Measurements from ENCODE around the gene PRKCZ. TPM values are rescaled to one million over a fixed set of nuclear protein-coding genes. Genes with fewer than 3 reads are reported as not detected.

PRKCZ gene
- total RNA-seq, 1 donor from 2014 or later, result 20.8 TPM

DNA sequence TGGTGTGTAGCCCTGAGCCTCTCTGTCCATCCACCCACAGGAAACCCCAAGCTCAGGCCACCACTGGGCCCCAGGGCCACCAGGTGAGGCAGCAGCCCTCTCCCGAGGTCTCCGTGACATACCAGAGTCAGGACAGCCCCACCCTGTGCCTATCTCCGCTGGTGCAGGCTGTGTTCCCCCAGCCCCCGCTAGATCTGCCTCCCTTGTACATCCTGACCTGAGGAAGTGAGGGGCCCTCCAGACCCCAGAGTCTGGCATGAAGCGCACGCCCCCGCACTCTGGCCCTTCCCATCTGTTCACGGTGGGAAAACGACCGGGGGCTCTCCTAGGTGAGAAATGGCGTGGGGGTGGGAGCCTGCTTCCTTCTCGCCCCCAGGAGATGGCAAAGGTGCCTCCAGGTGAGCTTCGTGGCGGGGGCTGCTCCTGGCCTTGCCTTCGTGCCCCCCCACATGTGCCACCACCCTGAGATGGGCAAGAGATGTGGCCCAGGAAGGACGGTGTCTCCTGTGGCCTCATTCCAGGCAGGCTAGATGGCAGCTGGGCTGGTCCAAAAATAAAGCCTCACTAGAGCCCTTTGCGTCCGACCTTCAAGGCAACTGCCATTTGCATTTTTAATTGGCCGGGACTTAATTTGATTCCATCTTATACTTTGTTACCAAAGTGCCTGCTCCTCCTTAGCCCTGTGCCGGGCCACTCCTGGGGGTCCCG is 28.0 kb upstream of the PRKCZ start:
- ATAC-seq (no peak), DNase-seq (no peak)
- intact Hi-C loops (cut with micrococcal nuclease), result no loop called here

DNA sequence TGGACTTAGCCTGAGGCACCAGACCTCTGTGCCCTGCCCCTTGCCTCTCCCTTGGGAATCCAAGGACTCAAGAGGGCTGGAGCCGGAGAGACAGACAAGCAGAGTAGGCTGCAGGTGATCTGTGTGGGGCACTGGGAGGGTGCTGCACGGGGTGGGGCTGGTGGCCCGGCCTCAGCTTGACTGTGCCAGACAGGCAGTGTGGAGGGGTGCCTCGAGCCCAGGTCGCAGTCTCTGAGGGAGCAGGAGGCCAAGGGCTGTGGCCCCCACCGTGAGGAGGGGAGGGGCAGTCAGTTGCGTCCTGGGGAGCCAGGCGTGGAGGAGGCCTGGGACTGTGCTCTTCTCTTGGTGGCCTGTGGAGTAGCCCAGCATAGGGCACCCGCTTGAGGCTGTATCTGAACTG is 27.0 kb upstream of the PRKCZ start:
- ATAC-seq, result no peak
- no peak for DNase-seq
- intact Hi-C loops (cut with micrococcal nuclease), result no loop called here

DNA sequence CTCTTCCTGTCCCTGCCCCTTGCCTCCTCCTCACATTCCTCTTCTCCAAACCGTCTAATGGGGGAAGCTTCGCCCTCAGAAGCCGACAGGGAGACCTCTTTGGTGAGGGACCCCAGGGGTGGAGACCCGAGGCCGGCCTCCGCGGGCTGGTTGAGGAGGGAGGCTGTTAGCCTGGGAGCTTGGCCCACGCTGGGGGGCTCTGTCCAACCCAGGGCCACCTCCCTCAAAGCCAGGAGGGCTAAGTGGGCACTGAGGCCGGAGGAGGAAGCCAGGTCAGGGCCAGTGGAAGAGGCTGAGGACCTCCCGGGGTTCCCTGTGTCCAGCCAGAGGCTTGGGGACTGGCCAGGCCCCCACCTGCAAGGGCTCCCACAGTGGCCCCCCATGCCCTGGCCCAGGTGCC is 25.8 kb upstream of the PRKCZ start:
- intact Hi-C loops (cut with micrococcal nuclease), result no loop called here
- no peak for DNase-seq
- no peak for ATAC-seq

DNA sequence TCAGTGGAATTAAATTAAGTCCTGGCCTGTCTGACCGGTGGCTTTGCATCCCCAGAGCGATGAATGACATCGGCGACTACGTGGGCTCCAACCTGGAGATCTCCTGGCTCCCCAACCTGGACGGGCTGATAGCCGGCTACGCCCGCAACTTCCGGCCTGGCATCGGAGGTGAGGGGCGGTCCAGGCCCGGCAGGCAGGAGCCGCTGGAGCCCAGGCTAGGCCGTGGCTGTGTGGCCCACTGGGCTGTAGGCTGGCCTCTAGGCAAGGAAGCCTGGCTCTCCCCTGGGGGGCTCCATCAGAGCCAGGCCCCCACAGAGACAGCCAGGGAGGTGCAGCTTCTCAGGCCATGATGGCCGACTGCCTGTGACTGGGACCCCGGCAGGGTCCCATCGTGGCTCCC is 25.3 kb upstream of the PRKCZ start:
- DNase-seq, result no peak
- ATAC-seq, result no peak
- intact Hi-C loops (cut with micrococcal nuclease), result no loop called here

DNA sequence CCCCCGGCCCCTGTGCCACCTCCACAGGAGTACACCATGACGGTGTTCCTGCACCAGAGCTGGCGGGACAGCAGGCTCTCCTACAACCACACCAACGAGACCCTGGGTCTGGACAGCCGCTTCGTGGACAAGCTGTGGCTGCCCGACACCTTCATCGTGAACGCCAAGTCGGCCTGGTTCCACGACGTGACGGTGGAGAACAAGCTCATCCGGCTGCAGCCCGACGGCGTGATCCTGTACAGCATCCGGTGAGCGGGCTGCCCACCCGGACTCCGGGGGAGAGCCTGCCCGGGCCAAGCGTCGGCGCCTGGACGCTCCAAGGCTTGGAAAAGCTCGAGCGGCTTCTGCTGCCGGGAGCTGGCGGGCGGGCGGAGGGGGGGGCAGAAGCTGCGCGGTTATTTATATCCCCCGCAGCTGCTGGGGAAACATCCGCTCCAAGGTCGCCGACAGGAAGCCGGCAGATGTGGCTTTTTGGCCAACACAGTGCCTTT is 24.7 kb upstream of the PRKCZ start:
- DNase-seq (peak; percentile 68), ATAC-seq (peak; percentile 77)
- intact Hi-C loops (cut with micrococcal nuclease), result no loop called here

DNA sequence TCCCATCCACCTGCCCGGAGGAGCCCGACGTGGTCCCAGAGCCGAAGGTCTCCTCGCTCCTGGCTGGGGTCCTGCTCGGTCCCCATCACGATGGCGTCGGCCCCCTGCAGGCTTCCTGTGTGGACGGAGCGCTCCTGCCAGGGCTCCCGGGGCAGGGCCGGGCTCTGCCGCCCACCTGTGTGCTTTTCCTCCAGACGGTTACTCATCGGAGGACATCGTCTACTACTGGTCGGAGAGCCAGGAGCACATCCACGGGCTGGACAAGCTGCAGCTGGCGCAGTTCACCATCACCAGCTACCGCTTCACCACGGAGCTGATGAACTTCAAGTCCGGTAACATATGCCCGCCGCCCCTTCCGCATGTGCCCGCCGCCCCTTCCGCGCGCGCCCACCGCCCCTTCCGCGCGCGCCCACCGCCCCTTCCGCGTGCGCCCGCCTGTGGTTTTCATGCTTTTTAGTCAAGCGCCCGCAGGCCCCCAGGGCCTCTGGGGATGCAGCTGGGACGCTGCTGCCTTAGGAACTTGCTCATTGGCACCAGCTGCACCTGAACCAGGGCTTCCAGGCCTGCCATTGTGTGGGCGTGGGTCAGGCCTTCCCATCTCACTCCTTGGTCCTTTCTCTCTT is 22.1 kb upstream of the PRKCZ start:
- intact Hi-C loops (cut with micrococcal nuclease), result no loop called here
- ATAC-seq (no peak), DNase-seq (no peak)

DNA sequence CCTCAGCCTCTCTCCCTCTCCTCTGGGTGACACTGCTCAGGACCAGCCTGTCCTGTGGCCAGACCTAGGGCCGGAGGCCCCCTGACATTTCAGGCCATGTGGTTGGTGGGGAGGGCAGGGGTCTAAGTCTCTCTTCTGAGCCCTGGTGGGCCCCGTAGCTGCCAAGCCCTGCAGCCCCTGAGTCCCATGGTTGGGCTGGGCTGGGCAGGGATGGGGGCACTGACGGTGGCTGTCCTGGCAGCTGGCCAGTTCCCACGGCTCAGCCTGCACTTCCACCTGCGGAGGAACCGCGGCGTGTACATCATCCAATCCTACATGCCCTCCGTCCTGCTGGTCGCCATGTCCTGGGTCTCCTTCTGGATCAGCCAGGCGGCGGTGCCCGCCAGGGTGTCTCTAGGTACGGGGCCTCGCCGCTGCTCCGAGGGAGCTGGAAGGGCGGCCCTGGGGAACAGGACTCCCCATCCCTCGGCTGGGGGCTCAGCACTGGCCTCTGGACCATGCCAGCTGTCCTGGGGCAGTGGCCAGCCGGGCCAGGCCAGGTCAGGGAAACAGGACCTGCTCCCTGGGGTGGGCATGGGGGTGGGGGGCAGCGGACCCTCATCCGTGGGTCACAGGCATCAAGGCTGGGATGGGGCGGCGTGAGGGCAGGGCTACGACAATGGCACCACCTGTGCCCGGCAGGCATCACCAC is 21.2 kb upstream of the PRKCZ start:
- intact Hi-C loops (cut with micrococcal nuclease), result no loop called here
- DNase-seq (no peak), ATAC-seq (no peak)

DNA sequence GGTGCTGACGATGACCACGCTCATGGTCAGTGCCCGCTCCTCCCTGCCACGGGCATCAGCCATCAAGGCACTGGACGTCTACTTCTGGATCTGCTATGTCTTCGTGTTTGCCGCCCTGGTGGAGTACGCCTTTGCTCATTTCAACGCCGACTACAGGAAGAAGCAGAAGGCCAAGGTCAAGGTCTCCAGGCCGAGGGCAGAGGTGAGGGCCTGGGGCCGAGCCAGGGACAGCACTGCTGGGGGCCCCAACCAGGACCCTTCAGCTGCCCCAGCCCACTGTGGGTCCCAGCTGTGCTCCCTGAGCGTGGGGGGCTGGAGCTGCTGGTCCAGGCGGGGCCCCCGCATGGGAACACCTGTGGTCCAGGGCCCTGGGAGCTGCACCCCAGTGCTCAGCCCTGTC is 20.6 kb upstream of the PRKCZ start:
- intact Hi-C loops (cut with micrococcal nuclease), result no loop called here
- DNase-seq (no peak), ATAC-seq (no peak)

DNA sequence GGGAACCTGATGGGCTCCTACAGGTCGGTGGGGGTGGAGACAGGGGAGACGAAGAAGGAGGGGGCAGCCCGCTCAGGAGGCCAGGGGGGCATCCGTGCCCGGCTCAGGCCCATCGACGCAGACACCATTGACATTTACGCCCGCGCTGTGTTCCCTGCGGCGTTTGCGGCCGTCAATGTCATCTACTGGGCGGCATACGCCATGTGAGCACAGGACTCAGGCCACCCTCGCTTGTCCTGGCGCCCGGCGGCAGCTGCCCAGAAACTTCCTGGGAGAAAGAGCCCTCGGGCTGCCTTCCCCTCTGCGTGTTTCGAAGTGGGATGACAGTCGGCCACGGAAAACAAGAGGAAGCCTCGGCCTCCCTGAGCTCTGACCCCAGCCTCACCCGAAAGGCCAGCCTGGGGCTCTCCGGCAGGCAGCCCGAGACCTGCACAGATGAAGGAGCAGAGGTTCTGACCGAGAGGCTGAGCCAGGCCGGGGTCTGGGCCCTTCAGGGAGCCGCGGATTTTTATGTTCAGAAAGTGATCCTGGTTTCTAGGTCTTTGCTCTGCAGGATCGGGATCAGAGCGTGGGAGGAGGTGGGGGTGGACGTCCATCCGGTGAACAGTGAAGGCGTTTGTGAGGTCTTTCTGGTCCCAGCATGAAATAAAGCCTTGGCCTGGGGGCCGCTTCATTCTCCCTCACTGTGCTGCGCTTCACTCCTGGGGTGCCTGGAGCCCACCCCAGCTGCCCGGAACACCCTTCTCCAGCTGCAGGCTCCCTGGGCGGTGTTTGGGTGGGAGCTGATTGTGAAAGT is 19.9 kb upstream of the PRKCZ start:
- no peak for ATAC-seq
- DNase-seq, result no peak
- intact Hi-C loops (cut with micrococcal nuclease), result no loop called here

DNA sequence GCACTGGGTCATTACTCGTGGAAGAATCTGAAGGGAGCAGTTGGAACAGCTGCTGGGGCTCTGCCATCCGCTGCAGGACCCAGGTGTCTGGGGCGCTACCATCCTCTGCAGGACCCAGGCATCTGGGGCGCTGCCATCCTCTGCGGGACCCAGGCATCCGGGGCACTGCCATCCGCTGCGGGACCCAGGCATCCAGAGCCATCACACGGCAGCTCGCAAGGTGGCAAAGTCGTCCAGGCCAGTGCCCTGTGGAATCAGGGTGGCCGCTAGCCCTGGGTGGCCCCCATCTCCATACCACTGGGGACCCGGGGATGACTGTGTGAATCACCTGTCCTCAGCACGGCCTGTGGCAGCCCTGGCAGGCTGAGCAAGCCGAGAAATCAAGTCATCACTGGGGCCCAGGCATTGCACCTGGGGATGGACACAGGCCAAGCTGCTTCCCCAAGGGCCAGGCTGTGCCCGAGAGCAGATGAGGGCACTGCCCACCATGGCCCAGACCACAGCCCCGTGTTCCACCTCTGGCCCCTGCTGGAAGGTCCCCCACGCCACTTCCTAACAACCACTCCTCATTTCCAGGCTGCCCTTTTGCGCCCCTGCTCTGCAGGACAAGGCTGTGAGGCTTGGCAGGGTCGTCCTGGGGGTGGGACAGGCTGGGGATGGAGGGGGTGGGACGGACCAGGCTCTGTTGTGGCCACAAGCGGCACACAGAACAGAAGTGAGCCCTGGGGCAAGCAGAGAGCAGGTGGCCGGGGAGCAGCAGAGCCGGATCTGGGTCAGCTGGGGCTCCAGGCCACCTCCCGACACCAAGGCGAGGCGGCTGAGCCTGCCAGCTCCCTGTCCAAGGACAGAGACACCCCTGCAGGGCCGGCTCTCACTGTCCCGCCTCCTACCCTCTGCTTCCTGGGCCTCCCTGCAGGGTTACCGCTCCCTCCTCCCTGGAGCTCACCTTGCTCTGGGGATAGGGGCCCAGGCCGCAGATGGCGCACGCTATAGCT is 18.4 kb upstream of the PRKCZ start:
- ATAC-seq (peak; percentile 55), DNase-seq (no peak)
- intact Hi-C loops (cut with micrococcal nuclease), result no loop called here

DNA sequence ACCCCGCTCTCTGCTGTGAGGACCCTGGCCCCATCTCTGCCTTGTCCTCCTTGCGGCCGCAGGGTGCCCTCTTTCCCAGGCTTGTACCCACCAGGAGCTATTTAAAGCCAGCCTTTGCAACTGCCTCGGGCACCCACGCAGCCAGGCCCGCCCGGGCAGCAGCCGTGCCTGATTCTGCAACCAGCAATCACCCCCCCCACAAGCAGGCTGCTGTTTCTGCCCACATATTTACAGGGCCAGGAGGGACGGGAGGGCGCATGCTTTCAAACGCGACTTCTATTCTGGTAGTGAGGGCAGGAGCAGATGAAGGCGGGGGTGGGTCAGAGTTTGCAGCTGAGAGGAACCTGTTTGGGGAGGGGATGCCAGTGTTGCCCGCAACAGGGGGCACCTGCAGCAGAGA is 17.5 kb upstream of the PRKCZ start:
- DNase-seq (no peak), ATAC-seq (peak; percentile 56)
- intact Hi-C loops (cut with micrococcal nuclease), result no loop called here

DNA sequence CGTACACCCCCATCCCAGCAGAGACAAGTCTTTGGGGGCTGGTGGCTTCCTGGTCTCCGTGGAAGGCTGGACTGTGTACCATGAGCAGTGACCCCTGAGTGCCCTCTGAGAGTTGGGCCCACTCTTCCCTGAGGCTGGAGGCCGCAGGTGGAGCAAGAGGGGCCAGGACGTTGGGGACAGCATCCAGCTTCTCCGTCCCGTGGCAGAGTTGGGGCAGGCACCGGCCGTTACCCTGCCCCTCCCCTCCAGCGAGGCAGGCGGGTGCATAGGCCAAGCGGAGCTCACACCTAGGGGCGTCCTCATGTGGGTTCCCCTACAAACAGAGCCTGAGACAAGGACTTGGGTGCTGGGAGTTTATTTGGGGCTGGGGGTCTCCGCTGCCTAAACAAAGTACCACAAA is 17.0 kb upstream of the PRKCZ start:
- intact Hi-C loops (cut with micrococcal nuclease), result no loop called here
- ATAC-seq, result no peak
- no peak for DNase-seq

DNA sequence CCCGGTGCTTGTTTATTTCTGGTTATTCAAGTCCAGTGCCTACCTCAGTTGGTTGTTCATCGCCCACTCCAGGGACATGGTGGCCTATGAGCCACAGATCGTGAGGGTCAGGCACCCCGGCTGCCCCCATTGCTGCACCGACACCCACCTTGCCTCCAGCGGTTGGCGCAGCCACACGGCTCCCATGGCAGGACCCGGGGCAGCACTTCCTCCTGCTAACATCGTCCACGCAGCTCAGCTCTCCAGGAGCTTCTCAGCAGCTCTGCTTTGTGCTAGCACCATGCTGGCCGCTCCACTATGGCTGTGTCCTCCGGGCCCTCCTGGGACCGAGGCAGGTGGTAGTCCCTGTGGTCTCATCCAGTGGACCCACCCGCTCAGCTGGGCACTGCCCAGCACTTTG is 13.9 kb upstream of the PRKCZ start:
- no peak for ATAC-seq
- no peak for DNase-seq
- intact Hi-C loops (cut with micrococcal nuclease), result no loop called here

DNA sequence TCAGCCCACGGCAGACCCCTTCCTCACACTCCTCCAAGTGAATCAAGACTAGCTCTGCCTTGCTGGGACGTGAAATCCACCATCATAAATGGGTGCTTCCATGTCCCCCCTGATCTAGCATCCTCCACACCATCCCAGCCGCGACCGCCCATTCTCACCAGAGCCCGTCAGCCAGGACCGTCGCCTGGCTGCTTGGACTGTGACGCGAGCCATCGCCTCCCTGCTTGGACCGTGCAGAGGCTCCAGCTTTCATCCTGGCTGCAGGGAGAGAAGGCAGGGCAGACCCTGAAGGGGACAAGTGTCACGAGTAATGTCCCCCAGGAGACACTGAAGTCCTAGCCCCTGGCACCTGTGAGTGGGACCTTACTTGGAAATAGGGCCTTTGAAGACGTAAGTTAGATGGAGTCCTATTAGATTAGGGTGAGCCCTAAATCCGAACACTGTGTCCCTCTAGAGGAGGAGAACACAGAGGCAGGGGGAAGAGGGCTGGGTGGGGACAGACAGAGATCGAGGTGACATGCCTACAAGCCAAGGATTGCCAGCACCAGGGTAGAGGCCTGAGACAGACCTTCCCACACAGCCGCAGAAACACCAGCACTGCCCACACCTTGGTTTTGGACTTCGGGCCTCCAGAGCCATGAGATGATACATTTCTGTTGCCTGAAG is 12.8 kb upstream of the PRKCZ start:
- ATAC-seq, result no peak
- no peak for DNase-seq
- intact Hi-C loops (cut with micrococcal nuclease), result no loop called here

DNA sequence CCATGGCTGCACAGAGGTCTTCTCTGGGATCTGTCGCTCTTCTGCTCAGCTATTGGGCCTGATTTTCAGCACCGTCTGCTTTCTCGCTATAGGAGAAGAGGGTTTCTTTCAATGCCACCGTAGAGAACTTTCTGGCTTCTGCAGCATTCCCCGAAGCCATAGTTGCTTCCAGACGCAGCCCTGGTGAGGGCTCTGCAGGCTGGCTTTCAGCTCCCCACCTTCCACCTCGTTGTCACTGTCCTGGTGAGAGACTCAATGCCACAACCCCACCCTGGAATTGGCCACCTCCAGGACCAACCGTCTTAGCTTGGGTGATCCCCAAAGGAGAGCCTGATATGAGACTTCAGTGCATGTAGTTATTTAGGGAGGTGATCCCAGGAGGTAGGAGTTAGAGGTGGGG is 12.0 kb upstream of the PRKCZ start:
- intact Hi-C loops (cut with micrococcal nuclease), result no loop called here
- ATAC-seq (no peak), DNase-seq (no peak)

DNA sequence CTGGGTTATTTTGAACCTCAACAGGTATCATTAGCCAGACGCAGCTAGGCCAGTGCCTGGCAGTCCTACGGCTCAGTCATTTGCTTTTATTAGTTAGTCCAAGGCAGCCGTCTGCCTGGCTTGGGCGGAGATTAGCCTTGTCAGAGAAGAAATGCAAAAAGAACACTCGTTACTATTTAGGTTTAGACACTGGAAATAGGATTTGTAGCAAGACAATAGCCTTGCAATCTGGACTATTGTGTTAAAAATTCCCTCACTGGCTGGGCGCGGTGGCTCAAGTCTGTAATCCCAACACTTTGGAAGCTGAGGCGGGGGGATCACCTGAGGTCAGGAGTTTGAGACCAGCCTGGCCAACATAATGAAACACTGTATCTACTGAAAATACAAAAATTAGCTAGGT is 11.0 kb upstream of the PRKCZ start:
- intact Hi-C loops (cut with micrococcal nuclease), result no loop called here
- ATAC-seq, result no peak
- no peak for DNase-seq

DNA sequence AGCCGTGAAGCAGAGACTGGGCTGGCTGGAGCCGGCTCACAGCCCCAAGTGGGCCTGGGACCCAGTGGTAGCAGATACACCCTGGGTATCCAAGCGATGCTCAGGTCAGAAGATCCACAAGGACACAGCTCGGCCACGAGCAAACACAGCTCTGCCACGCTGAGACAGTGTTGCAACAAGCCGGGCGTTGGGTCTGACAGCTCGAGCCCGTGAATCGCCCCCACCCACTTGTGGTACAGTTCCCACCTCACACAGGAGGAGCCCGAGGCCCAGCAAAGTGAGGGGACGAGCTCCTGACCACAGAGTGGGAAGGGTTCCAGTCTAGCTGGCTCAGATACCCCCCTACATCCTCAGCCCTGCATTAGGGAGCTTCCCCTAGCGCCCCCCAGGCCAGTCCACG is 8.9 kb upstream of the PRKCZ start:
- DNase-seq (no peak), ATAC-seq (no peak)
- intact Hi-C loops (cut with micrococcal nuclease), result loop anchor here (10.0 kb wide), 1 partner anchor 77 kb away; no protein-coding TSS in a partner anchor

DNA sequence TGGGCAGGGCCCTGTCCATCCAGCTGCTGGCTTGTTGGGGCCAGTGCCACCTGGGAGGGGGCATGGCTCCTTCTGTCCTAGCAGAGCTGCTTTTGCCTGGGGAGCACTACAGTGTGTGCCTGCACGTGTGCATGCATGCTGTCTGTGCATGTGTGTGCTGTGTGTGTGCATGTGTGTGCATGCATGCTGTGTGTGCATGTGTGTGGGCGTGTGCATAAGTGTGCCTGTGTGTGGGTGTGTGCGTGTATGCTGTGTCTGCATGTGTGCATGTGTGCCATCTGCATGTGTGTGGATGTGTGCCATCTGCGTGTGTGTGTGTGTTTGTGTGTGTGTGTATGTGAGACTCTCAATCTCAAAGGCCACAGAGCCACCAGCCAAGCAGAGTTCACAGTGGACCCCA is 8.3 kb upstream of the PRKCZ start:
- DNase-seq (no peak), ATAC-seq (no peak)
- intact Hi-C loops (cut with micrococcal nuclease), result loop anchor here (10.0 kb wide), 1 partner anchor 77 kb away; no protein-coding TSS in a partner anchor
